Thyroid gland (tissue), 4 donors: ENCODE results near the gene PPP1R36. TPM values are rescaled to one million over a fixed set of nuclear protein-coding genes. Genes with fewer than 3 reads are reported as not detected.

ENCODE experiments used
- DNase-seq, 2 donors: peaks; one replicate each; pipeline ENCODE4 v3.0.0-alpha.2; 2019
- H3K27ac ChIP-seq, 3 donors: fragments of 200-600 bp; sonication (generic); 1 replicate in 2 of 3; 2 replicates in 1 of 3; pipeline ENCODE4 v1.5.1; 2016 to 2019; ENCODE audit warnings: mild to moderate bottlenecking in 1 of 3, moderate library complexity in 1 of 3
- H3K27me3 ChIP-seq: fragments of 200-600 bp; sonication (generic); one replicate; pipeline ENCODE4 v1.5.1; 2019
- H3K36me3 ChIP-seq, 2 donors: fragments of 200-600 bp; sonication (generic); one replicate each; pipeline ENCODE4 v1.5.1; 2016 to 2019
- H3K4me1 ChIP-seq, 2 donors: fragments of 200-600 bp; sonication (generic); one replicate each; pipeline ENCODE4 v1.5.1; 2017 to 2019
- H3K4me3 ChIP-seq, 3 donors: fragments of 200-600 bp; sonication (generic); replicated peaks in 1 of 3; 1 replicate in 2 of 3; 2 replicates in 1 of 3; pipeline ENCODE4 v1.5.1; 2016; ENCODE audit warnings: mild to moderate bottlenecking in 1 of 3
- H3K9me3 ChIP-seq: fragments of 200-600 bp; sonication (generic); one replicate; pipeline ENCODE4 v1.5.1; 2017
- POLR2A ChIP-seq, 2 donors: fragments of 450-650 bp; IDR thresholded peaks; one replicate each; pipeline ENCODE4 v1.6.1; 2017; ENCODE audit warnings: antibody characterized with exemption in 2 of 2, mild to moderate bottlenecking in 2 of 2, moderate library complexity in 1 of 2
- WGBS, 2 donors: methylation state at CpG; one replicate each; pipeline ENCODE4 v1.1.5; 2017; 5-methylcytosine and 5-hydroxymethylcytosine counted together
- intact Hi-C: fragments of 100-400 bp; cut with DNase I; formaldehyde crosslinking; loops from one replicate; pipeline ENCODE4 v1.15.1; 2023
- total RNA-seq, 4 donors: library from RNA; depleted of rRNA; stranded (reverse); fragments of >200 nt; gene quantifications; one replicate each; pipeline ENCODE4 v1.2.3, GENCODE V29; 2016
- TF ChIP-seq, protein P1 (sequence below), 6 experiments: fragments of 200-600 bp in 3 of 6; fragments of 450-650 bp in 3 of 6; sonication (generic) in 3 of 6; IDR thresholded peaks; one replicate each; pipeline ENCODE4 v1.5.1; 2016 to 2019; ENCODE audit warnings: antibody characterized with exemption in 6 of 6, mild to moderate bottlenecking in 2 of 6, inconsistent platforms in 1 of 6, moderate library complexity in 1 of 6

Gene PPP1R36
- total RNA-seq, 4 donors from 2014 or later = 0.54 to 0.67 (median 0.63) TPM; not detected in 1

DNA sequence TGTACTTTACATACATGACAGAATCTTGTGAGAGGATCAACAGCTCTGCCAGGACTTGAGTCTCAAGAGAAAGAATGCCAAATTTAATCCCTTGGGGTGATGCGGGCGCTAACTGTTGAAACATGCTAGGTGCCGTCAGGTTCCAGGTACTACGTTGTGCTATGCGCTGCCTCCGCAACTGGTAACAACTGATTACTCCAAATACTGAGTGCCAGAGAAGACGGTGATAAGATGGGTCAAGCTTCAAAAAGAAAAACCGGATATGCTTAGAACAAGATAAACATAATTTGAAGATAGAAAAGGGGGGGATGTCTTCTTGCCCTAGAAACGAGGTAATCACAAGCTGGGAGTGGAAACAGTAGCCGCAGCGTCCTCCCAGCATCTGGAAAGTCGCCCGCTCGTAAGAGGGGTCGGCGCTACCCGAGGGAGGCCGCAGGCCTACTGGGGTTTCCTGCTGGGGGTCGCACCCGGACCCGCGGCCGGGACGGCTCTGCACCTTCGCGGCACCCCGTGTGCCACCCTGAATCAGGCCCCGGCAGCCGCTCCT lies 46.8 kb upstream of the PPP1R36 start:
- peaks cover 52 to 61% of the 10 kb centered on the region in 2 donors for H3K4me1 ChIP-seq
- no peaks in the 10 kb centered on the region for H3K36me3 ChIP-seq
- peak overlapping the region; percentile 99 to 100 (median 99) for H3K27ac ChIP-seq
- H3K4me3 ChIP-seq = peak overlapping the region; percentile 25 to 89 (median 66)
- TF ChIP-seq POLR2A (IDR thresholded peaks at IDR 0.05) = no peak
- TF ChIP-seq, protein P1, sequence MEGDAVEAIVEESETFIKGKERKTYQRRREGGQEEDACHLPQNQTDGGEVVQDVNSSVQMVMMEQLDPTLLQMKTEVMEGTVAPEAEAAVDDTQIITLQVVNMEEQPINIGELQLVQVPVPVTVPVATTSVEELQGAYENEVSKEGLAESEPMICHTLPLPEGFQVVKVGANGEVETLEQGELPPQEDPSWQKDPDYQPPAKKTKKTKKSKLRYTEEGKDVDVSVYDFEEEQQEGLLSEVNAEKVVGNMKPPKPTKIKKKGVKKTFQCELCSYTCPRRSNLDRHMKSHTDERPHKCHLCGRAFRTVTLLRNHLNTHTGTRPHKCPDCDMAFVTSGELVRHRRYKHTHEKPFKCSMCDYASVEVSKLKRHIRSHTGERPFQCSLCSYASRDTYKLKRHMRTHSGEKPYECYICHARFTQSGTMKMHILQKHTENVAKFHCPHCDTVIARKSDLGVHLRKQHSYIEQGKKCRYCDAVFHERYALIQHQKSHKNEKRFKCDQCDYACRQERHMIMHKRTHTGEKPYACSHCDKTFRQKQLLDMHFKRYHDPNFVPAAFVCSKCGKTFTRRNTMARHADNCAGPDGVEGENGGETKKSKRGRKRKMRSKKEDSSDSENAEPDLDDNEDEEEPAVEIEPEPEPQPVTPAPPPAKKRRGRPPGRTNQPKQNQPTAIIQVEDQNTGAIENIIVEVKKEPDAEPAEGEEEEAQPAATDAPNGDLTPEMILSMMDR (IDR thresholded peaks at IDR 0.05) = no peak
- peak; percentile 41 for DNase-seq
- intact Hi-C loops = no loop called here
- WGBS, 2 donors = 2% methylated on average over 26 to 27 of the region's 29 CpGs
- no peaks in the 10 kb centered on the region for H3K27me3 ChIP-seq
- H3K9me3 ChIP-seq = no peaks in the 10 kb centered on the region

DNA sequence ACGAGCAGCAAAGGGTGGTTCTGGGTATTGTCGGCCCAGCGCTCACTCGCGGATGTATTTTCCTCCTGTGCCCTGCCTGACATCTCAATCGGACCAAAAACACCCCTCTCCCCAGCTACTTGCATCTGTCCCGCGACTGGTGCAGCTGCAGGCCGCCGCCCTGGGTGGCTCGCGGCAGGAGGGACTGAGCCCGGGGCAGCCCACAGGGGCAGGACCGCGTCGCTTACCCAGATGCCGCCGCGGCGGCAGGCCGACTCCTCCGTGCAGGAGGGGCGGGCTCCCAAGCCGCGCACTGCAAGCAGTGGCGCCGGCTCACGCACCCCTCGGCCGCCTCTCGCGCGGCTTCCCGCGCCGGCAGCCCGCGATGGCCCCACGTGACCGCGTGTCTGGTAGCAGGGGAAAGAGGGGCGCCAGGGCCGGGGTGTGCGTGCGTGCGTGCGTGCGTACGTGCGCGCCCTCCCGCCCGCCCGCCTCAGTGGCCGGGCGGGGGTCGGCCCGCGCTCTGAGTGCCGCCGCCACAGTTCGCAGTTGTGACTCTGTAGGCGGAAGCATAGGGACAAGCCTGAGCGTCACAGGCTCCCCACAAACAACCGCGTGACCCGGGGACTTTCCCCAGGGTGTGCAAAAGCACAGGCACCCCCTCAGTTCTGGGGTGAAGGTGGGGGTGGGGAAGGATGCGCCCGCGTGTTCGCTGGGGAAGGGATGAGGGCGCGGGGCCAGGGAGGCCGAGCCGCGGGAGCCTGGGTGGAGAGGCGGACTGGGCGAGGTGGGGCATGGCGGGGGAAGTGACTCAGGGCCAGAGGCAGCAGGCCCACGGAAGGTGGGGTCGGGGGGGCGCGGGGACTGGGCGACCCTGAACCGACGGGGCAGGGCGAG lies 46.1 kb upstream of the PPP1R36 start, which contains the start of gene ZBTB25:
Gene ZBTB25 (minus strand): TSS at position 405 of the 876 bp plus-strand sequence. CDS start 13,305 bp downstream, outside the sequence.
- Histone ChIP-seq H3K4me3 (peak within 1 kb of the TSS; percentile 66 to 89 (median 79)), H3K36me3 (no peaks in the 10 kb centered on the region), H3K27me3 (no peaks in the 10 kb centered on the region), H3K9me3 (no peaks in the 10 kb centered on the region), H3K4me1 (peaks cover 54 to 63% of the 10 kb centered on the region in 2 donors), H3K27ac (peak within 1 kb of the TSS; percentile 99 to 100 (median 99))
- TF ChIP-seq POLR2A (IDR thresholded peaks at IDR 0.05) = peak; percentile 36 to 97
- TF ChIP-seq, protein P1 (IDR thresholded peaks at IDR 0.05) = no peak
- DNase-seq = peak; percentile 92
- WGBS, 2 donors = 0 to 2% methylated on average over 11 of the region's 87 CpGs
- intact Hi-C loops = no loop called here

DNA sequence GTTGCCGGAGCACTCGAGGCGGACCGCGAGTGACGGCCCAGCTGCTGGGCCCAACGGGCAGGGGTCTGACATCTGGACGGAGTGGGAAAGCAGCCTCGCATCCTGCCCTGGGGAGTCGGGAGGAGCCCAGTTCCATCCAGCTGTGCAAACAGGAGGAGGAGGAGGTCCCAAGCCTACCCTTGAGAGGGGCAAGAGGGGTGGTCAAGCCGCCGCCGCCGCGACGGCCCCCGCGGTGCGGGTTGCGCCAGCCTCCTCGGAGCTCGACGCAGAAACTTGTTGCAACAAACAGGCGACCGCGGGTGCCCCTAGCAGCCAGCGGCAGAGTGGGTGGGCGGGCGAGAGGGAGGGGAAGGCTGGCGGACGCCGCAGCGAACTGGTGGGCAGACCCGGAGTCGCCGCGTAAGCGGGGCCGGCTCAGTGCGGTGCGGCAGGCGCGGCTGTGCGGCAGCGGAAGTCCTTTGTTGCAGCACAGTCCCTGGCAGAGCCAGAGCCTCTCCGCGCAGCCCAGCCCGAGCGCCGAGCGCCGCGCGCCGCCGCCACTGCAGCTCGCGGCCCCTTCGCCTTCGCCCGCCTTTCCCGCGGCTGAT lies 45.4 kb upstream of the PPP1R36 start, which contains the start of gene ZBTB1:
Gene ZBTB1 (plus strand): TSS at position 461 of the 587 bp plus-strand sequence. CDS start 16,735 bp downstream, outside the sequence.
- 0% methylated on average over 1 to 39 of the region's 63 CpGs for whole genome bisulfite sequencing, 2 donors
- Histone ChIP-seq H3K27ac (peak within 1 kb of the TSS; percentile 99 to 100 (median 99)), H3K36me3 (no peaks in the 10 kb centered on the region), H3K27me3 (no peaks in the 10 kb centered on the region), H3K4me3 (peak within 1 kb of the TSS; percentile 66 to 89 (median 79)), H3K4me1 (peaks cover 51 to 65% of the 10 kb centered on the region in 2 donors), H3K9me3 (no peaks in the 10 kb centered on the region)
- intact Hi-C loops = no loop called here
- TF ChIP-seq, protein P1 (IDR thresholded peaks at IDR 0.05) = no peak
- peak; percentile 42 to 89 for TF ChIP-seq POLR2A (IDR thresholded peaks at IDR 0.05)
- DNase-seq = peak; percentile 85 to 86

DNA sequence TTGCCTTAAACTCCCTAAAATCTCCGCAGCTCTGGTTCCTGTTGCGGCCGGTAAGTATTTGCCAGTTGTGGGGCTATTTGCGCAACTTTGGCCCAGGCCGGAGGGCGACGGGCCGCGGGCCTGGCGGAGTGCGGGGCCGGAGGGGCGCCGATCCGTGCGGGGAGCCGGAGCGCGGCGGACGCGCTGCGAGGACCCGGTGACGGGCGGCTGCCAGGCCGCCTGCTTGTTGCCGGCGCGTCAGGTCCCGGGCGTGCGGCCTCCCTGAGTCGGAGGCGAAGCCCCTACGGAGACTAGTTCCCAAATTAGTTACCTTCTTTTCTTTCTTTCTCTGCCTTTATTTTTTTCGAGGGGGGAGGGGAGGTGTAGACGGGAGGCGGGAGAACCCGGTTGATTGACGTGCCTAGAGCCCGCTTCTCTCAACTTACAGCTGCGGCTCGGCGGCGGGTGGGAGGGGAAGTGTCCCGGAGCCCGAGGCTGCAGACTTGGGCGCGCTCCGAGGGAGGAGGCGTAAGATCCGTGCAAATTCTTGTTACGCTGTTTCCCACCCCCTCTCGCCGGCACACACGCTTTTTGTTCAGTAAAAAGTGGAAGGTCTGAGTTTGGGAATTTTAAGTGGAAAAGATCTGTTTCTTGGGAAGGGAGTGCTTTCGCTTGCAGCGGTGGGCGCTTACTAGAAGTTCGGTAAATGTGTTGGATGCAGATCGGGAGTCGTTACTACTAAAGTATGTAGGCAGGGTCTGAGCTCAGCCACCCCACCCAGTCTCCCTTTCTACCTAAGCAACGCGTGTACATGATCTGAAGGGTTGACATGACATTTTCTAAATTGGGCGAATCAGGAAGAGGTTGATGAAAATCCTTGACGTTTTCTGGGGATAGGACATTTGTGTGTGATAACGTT lies 44.6 kb upstream of the PPP1R36 start:
- peaks cover 45 to 60% of the 10 kb centered on the region in 2 donors for H3K4me1 ChIP-seq
- no peaks in the 10 kb centered on the region for H3K27me3 ChIP-seq
- TF ChIP-seq, protein P1 (IDR thresholded peaks at IDR 0.05) = peak in 1 of 6 experiments; percentile 15
- TF ChIP-seq POLR2A (IDR thresholded peaks at IDR 0.05) = peak in 1 of 2 donors; percentile 67
- DNase-seq = peak; percentile 92 to 94
- H3K4me3 ChIP-seq = peak overlapping the region; percentile 66 to 89 (median 79)
- no peaks in the 10 kb centered on the region for H3K36me3 ChIP-seq
- 1% methylated on average over 24 to 51 of the region's 68 CpGs for WGBS, 2 donors
- intact Hi-C loops = no loop called here
- peak overlapping the region; percentile 99 to 100 (median 99) for H3K27ac ChIP-seq
- H3K9me3 ChIP-seq = no peaks in the 10 kb centered on the region
